ENCODE measurements around the gene SUGCT.

Gene SUGCT

DNA sequence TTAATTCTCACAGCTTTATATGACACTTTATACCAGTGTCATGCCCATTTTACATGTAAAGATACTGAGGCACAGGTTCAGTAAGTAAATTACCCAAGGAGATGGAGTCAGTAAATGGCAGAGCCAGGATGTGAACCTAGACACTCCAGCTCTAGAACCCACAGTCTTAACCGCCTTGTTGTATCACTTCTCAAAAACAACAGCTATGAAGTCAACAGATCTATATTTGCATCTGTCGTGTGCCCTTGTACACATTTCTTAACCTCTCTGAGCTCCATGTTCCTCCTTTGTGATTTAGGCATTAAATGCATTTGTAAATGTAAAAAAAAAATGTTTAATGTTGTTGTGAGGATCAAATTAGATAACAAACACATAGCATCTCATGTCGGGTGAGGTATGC is 716.2 kb downstream of the SUGCT start:
- no peak overlapping the region for H3K4me3 ChIP-seq (ENCODE audit: low read depth, low read length)

DNA sequence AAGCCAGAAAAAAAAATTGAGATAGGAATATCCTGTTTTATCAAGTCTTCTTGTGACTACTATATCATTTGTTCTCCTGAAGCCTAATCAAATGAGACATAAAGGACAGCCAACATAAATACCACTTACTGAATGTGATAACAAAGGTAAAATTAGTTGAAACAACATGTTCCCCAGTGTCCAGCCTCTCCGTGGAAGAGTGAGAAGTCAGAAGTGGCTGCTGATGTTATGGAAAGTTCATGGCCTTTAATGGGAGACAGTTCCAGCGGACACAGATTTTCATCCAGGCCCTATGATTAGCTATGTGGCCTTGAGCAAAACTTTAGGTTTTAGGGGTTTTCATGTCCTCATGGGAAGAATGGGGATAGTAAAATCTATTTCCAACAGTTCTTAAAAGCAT is 724.3 kb downstream of the SUGCT start:
- TF ChIP-seq CTCF (IDR thresholded peaks at IDR 0.05; ENCODE audit: control insufficient read depth, extremely low read depth, insufficient read depth): no peak
- no peak overlapping the region for H3K4me3 ChIP-seq (ENCODE audit: low read depth, low read length)
- no peak for DNase-seq (ENCODE audit: low read depth)

More for the DNA sequence above, 716.2 kb downstream of the SUGCT start:
- DNase-seq (ENCODE audit: low read depth): no peak
- TF ChIP-seq CTCF (IDR thresholded peaks at IDR 0.05; ENCODE audit: control insufficient read depth, extremely low read depth, insufficient read depth): no peak

DNA sequence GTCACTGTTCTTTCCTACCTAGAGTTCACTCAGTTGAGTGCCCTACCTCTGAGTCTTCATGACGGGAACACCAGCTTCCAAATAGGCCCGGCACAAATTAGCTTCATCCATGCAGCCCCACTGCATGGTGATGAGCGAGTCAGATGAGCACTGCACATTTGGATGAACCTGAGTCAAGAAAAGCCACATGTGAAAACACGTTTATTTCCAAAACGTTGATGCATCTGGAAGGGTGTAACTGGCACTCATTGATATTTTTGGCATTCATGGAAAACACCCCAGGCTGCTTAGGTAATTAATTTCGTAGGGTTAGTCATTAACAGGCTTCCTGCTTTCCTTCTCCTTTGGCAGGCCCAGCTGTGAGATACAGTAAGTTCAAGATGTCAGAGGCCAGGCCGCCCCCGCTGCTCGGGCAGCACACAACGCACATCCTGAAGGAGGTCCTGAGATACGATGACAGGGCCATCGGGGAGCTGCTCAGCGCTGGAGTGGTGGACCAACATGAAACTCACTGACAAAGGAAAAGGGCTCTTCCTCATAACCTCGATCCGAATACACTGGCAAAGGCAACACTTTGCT is 725.2 kb downstream of the SUGCT start:
- DNase-seq (ENCODE audit: low read depth): no peak
- no peak for TF ChIP-seq CTCF (IDR thresholded peaks at IDR 0.05; ENCODE audit: control insufficient read depth, extremely low read depth, insufficient read depth)
- no peak overlapping the region for H3K4me3 ChIP-seq (ENCODE audit: low read depth, low read length)

DNA sequence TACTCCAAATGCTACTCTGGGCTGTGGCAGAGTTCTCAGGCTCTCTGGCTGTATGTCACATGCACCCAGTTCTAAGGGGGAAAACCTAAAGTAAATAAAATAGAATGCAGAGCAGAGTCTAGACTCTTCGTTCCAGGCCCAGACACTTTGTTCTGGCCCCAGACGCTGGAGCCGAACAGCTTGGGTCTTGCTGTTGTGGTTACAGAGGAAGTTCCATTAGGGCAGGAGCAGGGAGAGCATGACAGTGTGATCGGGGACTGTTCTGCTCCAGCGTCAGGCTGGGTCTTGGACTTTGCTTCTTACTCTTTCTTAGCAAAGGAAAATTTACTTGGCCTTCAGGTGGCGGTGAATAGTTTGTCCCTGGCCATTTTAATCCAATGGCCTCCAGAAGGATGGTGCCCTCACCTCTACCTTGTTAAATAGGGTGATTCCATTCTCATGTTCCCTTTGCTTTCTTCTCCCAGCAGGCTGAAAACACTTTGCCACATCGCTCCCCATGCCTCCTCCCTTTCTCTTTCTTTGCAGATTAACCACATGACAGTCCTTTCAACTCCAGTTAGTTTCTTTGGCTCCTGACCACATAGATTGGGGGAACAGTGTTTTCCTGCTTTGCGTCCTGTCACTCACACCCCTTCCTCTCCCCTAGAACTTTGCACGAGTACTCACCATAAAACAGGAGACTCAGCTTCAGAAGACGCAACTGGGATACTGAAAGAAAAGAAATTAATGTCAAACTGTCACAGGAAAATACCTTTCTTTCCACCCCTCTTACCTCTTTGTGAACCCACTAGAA is 730.8 kb downstream of the SUGCT start:
- no peak for TF ChIP-seq CTCF (IDR thresholded peaks at IDR 0.05; ENCODE audit: control insufficient read depth, extremely low read depth, insufficient read depth)
- no peak for DNase-seq (ENCODE audit: low read depth)

GRCh38 chr7:40866601-40867000 is 731.8 kb downstream of the SUGCT start:
- no peak overlapping the region for H3K4me3 ChIP-seq (ENCODE audit: low read depth, low read length)
- peak; percentile 40; the same call in 1 of the 2 replicates for TF ChIP-seq CTCF (IDR thresholded peaks at IDR 0.05; ENCODE audit: control insufficient read depth, extremely low read depth, insufficient read depth)
- DNase-seq (ENCODE audit: low read depth): peak; percentile 3

More for the DNA sequence above, 730.8 kb downstream of the SUGCT start:
- no peak overlapping the region for H3K4me3 ChIP-seq (ENCODE audit: low read depth, low read length)

- DNase-seq (ENCODE audit: low read depth): no peak
- no peak overlapping the region for H3K4me3 ChIP-seq (ENCODE audit: low read depth, low read length)
- TF ChIP-seq CTCF (IDR thresholded peaks at IDR 0.05; ENCODE audit: control insufficient read depth, extremely low read depth, insufficient read depth): no peak
Observed at GRCh38 chr7:40870108-40870507, 735.3 kb downstream of the SUGCT start.

Measured in LNCaP clone FGC (cell line).